Measurements from ENCODE around the gene SRR.

DNA sequence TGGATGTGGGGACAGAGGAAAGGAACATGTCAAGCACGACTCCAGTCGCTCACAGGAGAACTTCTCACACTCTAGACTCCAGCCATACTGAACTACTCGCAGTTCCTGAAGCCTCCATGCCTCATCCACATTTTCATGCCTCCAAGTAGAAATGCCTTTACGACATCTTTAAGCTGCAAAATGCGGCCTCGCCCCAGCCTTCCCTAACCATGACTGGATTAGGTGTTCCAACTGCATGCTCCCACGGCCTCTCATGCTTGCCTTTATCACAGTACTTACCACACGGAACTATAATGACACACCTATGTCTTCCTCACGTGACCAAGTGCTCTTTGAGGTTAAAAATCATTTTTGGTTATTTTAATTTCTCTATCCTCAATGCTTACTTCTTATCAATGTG, 24.0 kb upstream of the SRR start:
- TF ChIP-seq, protein P1, sequence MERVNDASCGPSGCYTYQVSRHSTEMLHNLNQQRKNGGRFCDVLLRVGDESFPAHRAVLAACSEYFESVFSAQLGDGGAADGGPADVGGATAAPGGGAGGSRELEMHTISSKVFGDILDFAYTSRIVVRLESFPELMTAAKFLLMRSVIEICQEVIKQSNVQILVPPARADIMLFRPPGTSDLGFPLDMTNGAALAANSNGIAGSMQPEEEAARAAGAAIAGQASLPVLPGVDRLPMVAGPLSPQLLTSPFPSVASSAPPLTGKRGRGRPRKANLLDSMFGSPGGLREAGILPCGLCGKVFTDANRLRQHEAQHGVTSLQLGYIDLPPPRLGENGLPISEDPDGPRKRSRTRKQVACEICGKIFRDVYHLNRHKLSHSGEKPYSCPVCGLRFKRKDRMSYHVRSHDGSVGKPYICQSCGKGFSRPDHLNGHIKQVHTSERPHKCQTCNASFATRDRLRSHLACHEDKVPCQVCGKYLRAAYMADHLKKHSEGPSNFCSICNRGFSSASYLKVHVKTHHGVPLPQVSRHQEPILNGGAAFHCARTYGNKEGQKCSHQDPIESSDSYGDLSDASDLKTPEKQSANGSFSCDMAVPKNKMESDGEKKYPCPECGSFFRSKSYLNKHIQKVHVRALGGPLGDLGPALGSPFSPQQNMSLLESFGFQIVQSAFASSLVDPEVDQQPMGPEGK (CRISPR knock-in tag; IDR thresholded peaks at IDR 0.05; ENCODE audit: borderline replicate concordance) = no peak
- TF ChIP-seq ZFP3 (CRISPR knock-in tag; IDR thresholded peaks at IDR 0.05) (no peak), ZNF565 (CRISPR knock-in tag; conservative IDR thresholded peaks at IDR 0.05; ENCODE audit: low read depth) (no peak), TCF4 (CRISPR knock-in tag; IDR thresholded peaks at IDR 0.05; ENCODE audit: borderline replicate concordance) (no peak)
- TF ChIP-seq, protein P2, sequence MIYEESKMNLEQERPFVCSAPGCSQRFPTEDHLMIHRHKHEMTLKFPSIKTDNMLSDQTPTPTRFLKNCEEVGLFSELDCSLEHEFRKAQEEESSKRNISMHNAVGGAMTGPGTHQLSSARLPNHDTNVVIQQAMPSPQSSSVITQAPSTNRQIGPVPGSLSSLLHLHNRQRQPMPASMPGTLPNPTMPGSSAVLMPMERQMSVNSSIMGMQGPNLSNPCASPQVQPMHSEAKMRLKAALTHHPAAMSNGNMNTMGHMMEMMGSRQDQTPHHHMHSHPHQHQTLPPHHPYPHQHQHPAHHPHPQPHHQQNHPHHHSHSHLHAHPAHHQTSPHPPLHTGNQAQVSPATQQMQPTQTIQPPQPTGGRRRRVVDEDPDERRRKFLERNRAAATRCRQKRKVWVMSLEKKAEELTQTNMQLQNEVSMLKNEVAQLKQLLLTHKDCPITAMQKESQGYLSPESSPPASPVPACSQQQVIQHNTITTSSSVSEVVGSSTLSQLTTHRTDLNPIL (CRISPR knock-in tag; IDR thresholded peaks at IDR 0.05; ENCODE audit: low read depth) = no peak
